Stimulated activated CD4-positive, alpha-beta T cell treated with anti-CD3 and anti-CD28 coated beads, Interleukin-2, amount 100 ng/mL, for 4 hours (primary cell): ENCODE measurements around the gene ANKRD11.
"Not testable (repeated sequence)": the region's sequence is repeated elsewhere in the genome, so short reads cannot be mapped to it uniquely, and the experiment has no call there.

Source experiments
- DNase-seq: peaks from one replicate; pipeline ENCODE4 v3.0.0-alpha.2; 2020; ENCODE audit warnings: low read depth

ANKRD11 gene

DNA sequence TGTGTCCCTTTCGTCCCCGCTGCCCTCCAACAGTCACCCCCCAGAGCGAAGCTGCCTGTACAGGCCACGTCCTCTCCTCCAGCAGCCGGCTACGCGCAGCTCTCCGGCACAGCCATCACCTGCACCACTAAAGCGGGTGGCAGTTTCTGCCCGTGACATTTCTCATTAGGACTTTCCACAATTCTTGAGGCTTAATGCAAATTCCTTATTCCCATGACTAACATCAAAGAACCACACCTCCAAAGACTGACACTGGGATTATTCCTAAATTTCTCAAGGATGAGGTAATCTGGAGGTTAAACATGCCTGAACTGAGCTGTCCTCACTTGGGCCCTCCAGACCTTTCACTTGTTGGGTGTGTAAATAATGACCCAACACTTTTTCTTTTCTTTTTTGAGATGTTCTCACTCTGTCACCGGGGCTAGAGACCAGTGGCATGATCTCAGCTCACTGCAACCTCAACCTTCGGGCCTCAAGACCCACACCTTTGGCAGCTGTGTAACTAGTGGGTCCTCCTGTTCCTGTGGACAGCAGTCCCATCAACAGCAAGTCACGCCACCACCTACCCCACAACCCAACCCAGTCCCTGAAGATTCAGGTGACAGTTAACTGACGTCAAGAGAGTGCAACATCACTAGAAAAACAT, 11.7 kb downstream of the ANKRD11 start:
- DNase-seq = no peak

GRCh38 chr16:89476811-89477261, 13.5 kb downstream of the ANKRD11 start:
- no peak for DNase-seq

GRCh38 chr16:89476379-89476778, 14.0 kb downstream of the ANKRD11 start:
- no peak for DNase-seq

- DNase-seq = no peak
These were observed 15.2 kb downstream of the ANKRD11 start for GRCh38 chr16:89475144-89475543.

DNA sequence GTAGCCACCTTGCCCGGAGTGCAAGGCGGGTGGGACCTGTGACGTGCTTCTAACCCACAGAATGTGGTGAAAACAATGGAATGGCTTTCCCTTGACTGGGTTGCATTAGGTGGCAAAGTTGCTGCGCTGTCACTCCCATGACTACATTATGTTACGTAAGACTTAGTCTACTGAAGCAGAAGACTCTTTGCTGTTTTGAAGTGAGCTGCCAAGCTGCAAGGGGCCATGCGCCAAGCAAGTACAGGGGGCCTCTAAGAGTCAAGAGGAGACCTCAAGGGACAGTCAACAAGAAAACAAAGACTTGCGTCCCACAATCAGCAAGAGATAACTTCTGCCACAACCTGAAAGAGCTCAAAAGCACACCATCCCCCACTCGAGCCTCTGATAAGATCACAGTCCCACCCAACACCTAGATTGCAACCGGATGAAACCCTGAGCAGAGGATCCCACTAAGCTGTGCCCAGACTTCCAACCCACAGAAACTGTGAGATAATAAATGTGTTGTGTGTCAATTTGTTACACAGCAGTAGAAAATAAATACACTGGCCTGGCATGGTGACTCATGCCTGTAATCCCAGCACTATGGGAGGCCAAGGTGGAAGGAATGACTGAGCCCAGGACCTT, 16.5 kb downstream of the ANKRD11 start:
- DNase-seq = no peak

- DNase-seq = no peak
These were observed 17.1 kb downstream of the ANKRD11 start for GRCh38 chr16:89473136-89473712.

DNA sequence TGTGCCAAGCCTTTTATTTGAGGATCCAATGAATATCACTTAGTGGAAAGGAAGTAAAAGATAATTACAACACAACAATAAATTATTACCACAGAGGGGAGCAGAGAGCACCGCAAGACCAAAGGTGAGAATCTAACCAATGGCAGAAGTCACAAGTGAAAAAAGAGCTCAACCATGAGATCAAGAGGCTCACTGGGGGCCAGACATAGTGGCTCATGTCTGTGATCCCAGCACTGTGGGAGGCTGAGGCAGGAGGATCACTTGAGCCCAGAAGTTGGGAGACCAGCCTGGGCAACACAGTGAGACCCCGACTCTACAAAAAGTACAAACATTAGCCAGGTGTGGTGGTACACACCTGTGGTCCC, 17.7 kb downstream of the ANKRD11 start:
- DNase-seq = no peak

DNA sequence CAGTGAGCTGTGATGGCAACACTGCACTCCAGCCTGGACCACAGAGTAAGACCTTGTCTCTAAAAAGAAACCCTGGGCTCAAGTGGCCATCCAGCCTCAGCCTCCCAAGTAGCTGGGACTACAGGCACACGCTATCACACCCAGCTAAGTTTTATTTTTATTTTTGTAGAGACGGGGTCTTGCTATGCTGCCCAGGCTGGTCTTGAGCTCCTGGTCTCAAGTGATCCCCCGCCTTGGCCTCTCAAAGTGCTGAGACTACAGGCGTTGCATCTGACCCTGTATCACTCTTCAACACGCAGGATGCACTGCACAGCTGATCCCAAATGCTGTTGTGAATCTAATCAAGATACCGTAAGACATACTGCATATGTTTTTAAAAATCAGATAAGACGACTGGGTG, 23.0 kb downstream of the ANKRD11 start:
- no peak for DNase-seq

DNA sequence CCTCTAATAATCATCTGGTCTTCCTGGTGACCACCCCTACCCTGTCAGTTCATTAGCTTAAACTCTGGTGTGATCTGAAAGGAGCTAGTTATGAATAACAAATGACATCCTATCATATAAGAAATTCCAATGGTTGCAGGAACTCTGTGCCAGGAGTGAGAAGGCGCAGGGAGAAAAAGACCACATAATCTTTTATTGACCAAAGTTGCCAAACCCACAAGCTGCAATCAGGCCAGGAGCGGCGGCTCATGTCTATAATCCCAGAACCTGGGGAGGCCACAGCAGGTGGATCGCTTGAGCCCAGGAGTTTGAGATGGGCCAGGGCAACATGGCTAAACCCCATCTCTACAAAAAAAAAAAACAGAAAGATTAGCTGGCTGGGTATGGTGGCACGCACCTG, 23.4 kb downstream of the ANKRD11 start:
- no peak for DNase-seq

- not testable (repeated sequence) for DNase-seq
These were observed 27.0 kb downstream of the ANKRD11 start for GRCh38 chr16:89463312-89463711.

DNA sequence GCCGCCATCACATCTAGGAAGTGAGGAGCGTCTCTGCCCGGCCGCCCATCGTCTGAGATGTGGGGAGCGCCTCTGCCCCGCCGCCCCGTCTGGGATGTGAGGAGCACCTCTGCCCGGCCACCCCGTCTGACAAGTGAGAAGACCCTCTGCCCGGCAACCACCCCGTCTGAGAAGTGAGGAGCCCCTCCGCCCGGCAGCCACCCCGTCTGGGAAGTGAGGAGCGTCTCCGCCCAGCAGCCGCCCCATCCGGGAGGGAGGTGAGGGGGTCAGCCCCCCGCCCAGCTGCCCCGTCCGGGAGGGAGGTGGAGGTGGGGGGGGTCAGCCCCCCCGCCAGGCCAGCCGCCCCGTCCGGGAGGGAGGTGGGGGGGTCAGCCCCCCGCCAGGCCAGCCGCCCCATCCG, 27.7 kb downstream of the ANKRD11 start:
- not testable (repeated sequence) for DNase-seq

GRCh38 chr16:89461890-89462289, 28.5 kb downstream of the ANKRD11 start:
- not testable (repeated sequence) for DNase-seq

DNA sequence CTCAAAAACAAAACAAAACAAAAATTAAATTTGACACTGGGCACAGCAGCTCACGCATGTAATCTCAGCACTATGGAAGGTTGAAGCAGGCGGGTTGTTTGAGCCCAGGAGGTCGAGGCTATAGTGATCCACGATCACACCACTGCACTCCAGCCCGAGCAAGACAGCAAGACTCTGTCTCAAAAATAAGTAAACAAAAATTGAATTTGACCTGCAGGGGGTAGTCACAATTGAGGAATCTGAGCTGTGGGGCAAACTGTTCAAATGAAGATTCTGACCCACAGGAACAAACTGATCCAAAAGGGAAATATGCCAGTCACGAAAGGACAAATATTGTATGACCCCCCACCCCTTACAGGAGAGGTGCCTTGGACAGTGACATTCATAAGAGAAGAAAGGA, 29.8 kb downstream of the ANKRD11 start:
- no peak for DNase-seq

DNA sequence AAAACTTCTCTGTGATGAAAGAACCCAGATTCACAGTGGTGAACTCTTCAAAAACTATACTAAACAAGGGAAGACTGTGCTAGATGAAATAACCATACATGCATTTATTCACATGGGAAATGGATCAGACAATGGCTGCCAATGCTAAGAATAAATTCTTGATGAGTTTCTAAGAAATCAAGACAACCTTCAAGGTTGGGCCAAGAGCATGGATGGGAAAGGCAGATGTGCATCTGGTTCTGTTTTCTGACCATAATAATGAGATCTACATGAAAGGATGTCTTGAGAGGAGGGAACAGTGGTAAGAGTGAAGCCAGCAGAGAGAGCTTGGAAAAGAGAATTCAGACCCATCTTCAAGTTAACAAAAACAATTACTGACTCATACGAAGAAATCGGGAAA, 31.4 kb downstream of the ANKRD11 start:
- DNase-seq = no peak

DNA sequence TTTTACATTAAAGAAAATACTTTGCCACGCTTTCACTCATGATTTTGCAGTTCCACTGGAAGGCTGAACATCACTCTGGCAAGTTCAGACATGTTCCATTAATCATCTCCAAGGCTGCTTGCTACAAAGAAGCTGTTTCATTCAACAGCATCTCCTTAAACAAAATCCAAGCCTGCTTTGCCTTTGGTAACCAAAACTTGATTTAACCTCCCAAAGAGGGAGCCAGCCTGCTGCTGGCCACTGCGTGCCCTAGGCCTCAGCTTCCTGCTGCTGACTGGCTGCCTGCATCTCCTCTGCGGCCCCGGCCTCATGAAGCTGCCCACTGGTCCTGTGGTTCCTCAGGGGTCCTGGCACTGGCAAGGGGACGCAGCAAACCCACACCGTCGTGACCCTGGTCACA, 31.8 kb downstream of the ANKRD11 start:
- DNase-seq = no peak

DNA sequence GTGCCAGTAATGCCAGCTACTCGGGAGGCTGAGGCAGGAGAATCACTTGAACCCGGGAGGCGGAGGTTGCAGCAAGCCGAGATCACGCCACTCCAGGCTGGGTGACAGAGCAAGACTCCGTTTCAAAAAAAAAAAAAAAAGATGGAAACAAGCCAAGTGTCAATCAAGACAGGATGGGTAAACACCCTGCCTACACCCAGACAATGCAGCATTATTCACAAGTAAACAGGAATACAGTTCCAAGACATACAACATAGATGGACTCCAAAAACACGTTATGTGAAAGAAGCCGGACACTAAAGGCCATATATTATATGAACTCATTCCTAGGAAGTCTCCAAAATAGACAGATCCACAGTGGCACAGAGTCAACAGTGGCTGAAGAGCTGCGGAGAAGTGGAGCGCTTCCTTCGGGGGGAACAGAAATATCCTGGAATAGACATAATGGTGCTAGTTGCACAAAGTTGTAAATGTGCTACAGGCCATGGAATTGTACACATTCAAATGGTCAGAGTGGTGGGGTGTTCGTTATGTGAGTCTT, 33.9 kb downstream of the ANKRD11 start:
- DNase-seq = no peak

DNA sequence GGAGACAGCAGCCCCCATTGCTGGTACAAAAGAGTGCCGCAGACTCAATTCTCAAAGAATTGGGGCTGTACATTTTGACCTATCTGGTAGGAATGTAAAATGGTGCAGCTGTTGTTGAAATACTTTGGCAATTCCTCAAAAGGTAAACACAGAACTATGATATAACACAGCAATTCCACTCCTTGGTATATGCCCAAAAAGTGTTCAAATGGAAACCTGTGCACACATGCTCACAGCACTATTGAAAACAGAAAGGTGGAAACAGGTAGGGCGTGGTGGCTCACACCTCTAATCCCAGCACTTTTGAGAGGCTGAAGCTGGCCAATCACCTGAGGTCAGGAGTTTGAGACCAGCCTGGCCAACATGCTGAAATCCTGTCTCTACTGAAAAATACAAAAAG, 34.7 kb downstream of the ANKRD11 start:
- no peak for DNase-seq

DNA sequence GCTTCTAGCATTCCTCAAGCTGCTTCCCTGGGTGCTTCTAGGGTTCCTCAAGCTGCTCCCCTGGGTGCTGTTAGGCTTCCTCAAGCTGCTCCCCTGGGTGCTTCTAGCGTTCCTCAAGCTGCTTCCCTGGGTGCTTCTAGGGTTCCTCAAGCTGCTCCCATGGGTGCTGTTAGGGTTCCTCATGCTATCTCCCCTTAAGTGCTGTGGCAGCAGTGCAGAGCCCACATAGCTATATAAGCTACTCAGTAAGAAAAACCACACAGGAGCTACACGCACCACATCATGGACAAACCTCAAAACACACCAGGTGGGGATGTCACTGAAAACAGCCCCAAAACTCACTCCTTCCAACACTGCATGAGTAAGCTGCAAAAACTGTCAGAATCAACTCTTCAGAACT, 35.2 kb downstream of the ANKRD11 start:
- no peak for DNase-seq

DNA sequence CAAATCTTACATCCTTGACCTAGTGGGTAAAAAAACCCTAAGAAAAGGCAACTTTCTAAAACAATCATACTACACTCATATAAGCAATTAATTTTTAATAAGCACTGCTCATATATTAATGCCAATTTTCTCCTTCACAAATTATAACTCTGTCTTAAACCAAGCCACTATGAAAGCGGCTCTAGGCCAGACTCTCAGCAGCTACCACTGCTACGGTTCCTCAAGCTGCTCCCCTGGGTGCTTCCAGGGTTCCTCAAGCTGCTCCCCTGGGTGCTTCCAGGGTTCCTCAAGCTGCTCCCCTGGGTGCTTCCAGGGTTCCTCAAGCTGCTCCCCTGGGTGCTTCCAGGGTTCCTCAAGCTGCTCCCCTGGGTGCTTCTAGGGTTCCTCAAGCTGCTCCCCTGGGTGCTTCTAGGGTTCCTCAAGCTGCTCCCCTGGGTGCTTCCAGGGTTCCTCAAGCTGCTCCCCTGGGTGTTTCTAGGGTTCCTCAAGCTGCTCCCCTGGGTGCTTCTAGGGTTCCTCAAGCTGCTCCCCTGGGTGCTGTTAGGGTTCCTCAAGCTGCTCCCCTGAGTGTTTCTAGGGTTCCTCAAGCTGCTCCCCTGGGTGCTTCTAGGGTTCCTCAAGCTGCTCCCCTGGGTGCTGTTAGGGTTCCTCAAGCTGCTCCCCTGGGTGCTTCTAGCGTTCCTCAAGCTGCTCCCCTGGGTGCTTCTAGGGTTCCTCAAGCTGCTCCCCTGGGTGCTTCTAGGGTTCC, 35.8 kb downstream of the ANKRD11 start:
- not testable (repeated sequence) for DNase-seq

DNA sequence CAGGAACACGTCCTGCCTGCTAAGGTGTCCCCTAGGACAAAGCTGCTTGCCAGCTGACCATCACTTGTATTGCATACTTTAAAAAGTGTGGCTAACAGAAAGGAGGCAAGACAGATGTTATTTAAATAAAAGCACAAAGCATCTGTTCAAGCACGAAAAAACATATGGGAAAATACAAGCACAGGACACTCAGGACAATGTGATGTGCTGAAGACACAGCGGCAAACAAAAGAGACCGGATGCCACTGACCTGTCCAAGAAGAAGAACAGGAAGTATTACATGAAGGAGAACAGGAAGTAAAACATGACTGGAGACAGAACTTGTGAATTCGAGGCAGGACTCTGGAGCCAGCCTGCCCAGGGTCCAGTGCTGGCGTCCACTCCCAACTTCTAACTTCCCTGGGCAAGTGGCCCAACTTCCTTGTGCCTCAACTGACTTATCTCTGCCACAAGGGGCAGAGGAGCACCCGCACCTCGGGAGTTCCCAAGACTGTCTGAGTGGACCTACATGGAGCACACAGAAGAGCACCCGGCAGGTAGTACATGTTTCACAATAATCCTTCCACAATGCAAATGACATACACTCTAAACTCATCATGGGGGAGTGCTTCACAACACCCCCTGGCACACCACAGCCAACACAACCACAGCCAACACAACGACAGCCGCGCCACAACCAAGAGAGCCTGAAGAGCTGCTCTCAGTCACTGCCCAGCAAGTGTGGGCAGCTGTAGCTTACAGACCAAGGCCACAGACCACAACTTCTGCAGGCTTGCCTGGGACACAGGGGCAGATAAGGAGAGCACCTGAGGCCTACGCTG, 36.6 kb downstream of the ANKRD11 start:
- no peak for DNase-seq

DNA sequence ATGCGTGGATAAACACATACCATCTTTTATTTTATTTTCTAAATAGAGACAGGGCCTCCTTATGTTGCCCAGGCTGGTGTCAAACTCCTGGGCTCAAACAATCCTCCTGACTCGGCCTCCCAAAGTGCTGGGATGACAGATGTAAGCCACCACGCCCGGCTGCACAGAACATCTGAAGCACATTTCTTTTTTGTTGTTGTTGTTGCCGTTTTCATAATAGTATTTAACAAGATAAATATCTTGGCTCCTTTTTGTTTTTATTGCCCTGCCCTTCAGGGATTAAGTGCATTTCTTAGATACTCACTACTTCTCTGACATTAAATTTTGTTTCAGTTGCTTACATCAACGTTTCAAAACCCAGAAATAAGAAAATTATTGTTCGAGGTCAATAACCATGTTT, 37.4 kb downstream of the ANKRD11 start:
- no peak for DNase-seq

DNA sequence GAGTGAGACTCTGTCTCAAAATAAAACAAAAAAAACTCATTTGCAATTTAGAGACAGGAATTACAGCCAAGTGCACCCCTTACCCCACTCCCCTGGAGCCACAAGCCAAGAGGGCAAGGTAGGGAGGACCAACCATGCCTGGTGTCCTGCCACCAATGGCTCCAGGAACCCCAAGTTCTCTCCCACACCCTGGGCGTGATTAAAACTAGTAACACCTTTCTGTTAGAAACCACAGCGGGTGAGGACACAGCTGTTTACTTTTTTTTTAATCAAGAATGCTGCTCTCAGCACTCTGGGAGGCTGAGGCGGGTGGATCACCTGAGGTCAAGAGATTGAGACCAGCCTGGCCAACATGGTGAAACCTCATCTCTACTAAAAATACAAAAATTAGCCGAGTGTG, 38.1 kb downstream of the ANKRD11 start:
- no peak for DNase-seq
